ENCODE results near the gene ZNF184. TPM values are rescaled to one million over a fixed set of nuclear protein-coding genes. Genes with fewer than 3 reads are reported as not detected.

Gene ZNF184
- total RNA-seq, 1 experiment from 2014 or later: 9.4 TPM

GRCh38 chr6:27478706-27479318, 5.9 kb upstream of the ZNF184 start:
- Histone ChIP-seq H3K27me3 (ENCODE audit: insufficient read depth, low read length) (no peaks in the 10 kb centered on the region), H3K79me2 (ENCODE audit: insufficient read depth, low read length) (no peaks in the 10 kb centered on the region), H3K9me3 (ENCODE audit: control insufficient read depth in 1 of 2, insufficient read depth in 1 of 2, low read depth in 1 of 2, low read length in 2 of 2) (no peaks in the 10 kb centered on the region), H4K20me1 (ENCODE audit: insufficient read depth) (no peaks in the 10 kb centered on the region; the same call in 1 of the 2 replicates), H2AFZ (ENCODE audit: low read depth, low read length, poor library complexity, severe bottlenecking) (peak overlapping the region; percentile 76), H3K36me3 (ENCODE audit: control insufficient read depth in 1 of 2, insufficient read depth in 2 of 2, low read length in 2 of 2) (0 out of 4 replicates have a peak, but pooled peaks cover 0 to 4% of the 10 kb centered on the region in 2 experiments), H3K4me1 (ENCODE audit: control insufficient read depth in 1 of 2, insufficient read depth in 2 of 2, low read length in 2 of 2) (peaks cover 6 to 15% of the 10 kb centered on the region in 2 experiments; a peak in 3 of 4 replicates), H3K4me2 (ENCODE audit: low read length) (peak overlapping the region; percentile 74), H3K27ac (ENCODE audit: low read depth, low read length) (peak overlapping the region; percentile 58), H3K9ac (ENCODE audit: low read length) (peak overlapping the region; percentile 65), H3K9me2 (ENCODE audit: insufficient read depth) (no peaks in the 10 kb centered on the region), H3K4me3 (replicated peaks in 1 of 2; ENCODE audit: low read depth in 1 of 2, low read length in 2 of 2) (peak overlapping the region; percentile 57 to 67)
- ChIA-PET POLR2A (interaction anchor here (0.5 to 1.9 kb wide), 2 partner anchors 21 to 274 kb away, joined by 3 to 4 read pairs; no protein-coding TSS in a partner anchor), CTCF (interaction anchor here (1.2 kb wide), 1 partner anchor 273 kb away, joined by 4 read pairs; no protein-coding TSS in a partner anchor), RAD21 (ENCODE audit: low non-redundant PET in 1 of 2, low total read pairs in 2 of 2, uncharacterized antibody in 2 of 2, unreplicated experiment in 2 of 2) (no interaction called here)
- TF ChIP-seq CBX3 (IDR thresholded peaks at IDR 0.05; ENCODE audit: low read depth) (peak; percentile 82; the same call in 1 of the 2 replicates), YY1 (IDR thresholded peaks at IDR 0.05; ENCODE audit: extremely low read depth, insufficient replicate concordance, low read depth, low read length) (peak; percentile 67), CEBPB (IDR thresholded peaks at IDR 0.05; ENCODE audit: low read depth) (no peak; the same call in 1 of the 2 replicates), RAD21 (IDR thresholded peaks at IDR 0.05; ENCODE audit: low read depth) (peak; percentile 17; the same call in 1 of the 2 replicates), ELF1 (IDR thresholded peaks at IDR 0.05; ENCODE audit: borderline replicate concordance, low read depth) (no peak), POLR2AphosphoS5 (IDR thresholded peaks at IDR 0.05; ENCODE audit: low read depth, low read length) (peak; percentile 40; the same call in 1 of the 2 replicates), POLR2A (IDR thresholded peaks at IDR 0.05; ENCODE audit: borderline replicate concordance, extremely low read depth, insufficient read depth, insufficient read length) (no peak)
- TF ChIP-seq, protein P1, sequence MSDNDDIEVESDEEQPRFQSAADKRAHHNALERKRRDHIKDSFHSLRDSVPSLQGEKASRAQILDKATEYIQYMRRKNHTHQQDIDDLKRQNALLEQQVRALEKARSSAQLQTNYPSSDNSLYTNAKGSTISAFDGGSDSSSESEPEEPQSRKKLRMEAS (IDR thresholded peaks at IDR 0.05): 0 out of 2 replicates have a peak, but pooled peaks have one; percentile 66
- TF ChIP-seq, protein P2, sequence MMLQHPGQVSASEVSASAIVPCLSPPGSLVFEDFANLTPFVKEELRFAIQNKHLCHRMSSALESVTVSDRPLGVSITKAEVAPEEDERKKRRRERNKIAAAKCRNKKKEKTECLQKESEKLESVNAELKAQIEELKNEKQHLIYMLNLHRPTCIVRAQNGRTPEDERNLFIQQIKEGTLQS (IDR thresholded peaks at IDR 0.05): peak; percentile 97
- intact Hi-C loops (cut with micrococcal nuclease): loop anchor here (2.0 to 10.0 kb wide), 2 partner anchors 248 to 1154 kb away; no protein-coding TSS in a partner anchor
- DNase-seq (ENCODE audit: low read depth, low spot score): peak; percentile 73
- BruUV-seq (replicated peaks): no TSS peak
- peak; percentile 84 for ATAC-seq

Data from HCT116 (cell line).